Gastrocnemius medialis (tissue), 4 donors: ENCODE measurements around the gene ARSG. TPM values are rescaled to one million over a fixed set of nuclear protein-coding genes. Genes with fewer than 3 reads are reported as not detected.

Experiments
- ATAC-seq, 2 donors: fragments of 150-250 bp; one replicate each; pipeline ENCODE4 v1.9.1; 2016
- DNase-seq, 2 donors: peaks; one replicate each; pipeline ENCODE4 v3.0.0-alpha.2; 2019
- H3K27ac ChIP-seq, 4 donors: fragments of 200-600 bp; sonication (generic); 1 replicate in 1 of 4; 2 replicates in 3 of 4; pipeline ENCODE4 v1.5.1; 2016 to 2018; ENCODE audit warnings: mild to moderate bottlenecking in 2 of 4, moderate library complexity in 1 of 4
- H3K27me3 ChIP-seq, 3 donors: fragments of 200-600 bp; sonication (generic) in 2 of 3; 1 replicate in 1 of 3; 2 replicates in 2 of 3; pipeline versions ENCODE4 v1.5.1 to v1.6.0; 2016 to 2019; ENCODE audit warnings: mild to moderate bottlenecking in 1 of 3, moderate library complexity in 1 of 3
- H3K36me3 ChIP-seq, 2 donors: fragments of 200-600 bp; sonication (generic) in 1 of 2; one replicate each; pipeline ENCODE4 v1.5.1; 2017 to 2018
- H3K4me1 ChIP-seq, 2 donors: fragments of 200-600 bp; sonication (generic) in 1 of 2; one replicate each; pipeline ENCODE4 v1.5.1; 2016 to 2017; ENCODE audit warnings: mild to moderate bottlenecking in 2 of 2
- H3K4me3 ChIP-seq, 4 donors: fragments of 200-600 bp; sonication (generic) in 3 of 4; 1 replicate in 1 of 4; 2 replicates in 3 of 4; pipeline ENCODE4 v1.5.1; 2016 to 2019; ENCODE audit warnings: mild to moderate bottlenecking in 2 of 4
- H3K9me3 ChIP-seq, 3 donors: fragments of 200-600 bp; sonication (generic) in 2 of 3; 1 replicate in 1 of 3; 2 replicates in 2 of 3; pipeline ENCODE4 v1.5.1; 2016 to 2019
- POLR2A ChIP-seq, 2 donors: fragments of 450-650 bp; IDR thresholded peaks; one replicate each; pipeline ENCODE4 v1.6.1; 2017; ENCODE audit warnings: antibody characterized with exemption in 2 of 2, mild to moderate bottlenecking in 2 of 2, moderate library complexity in 2 of 2
- in situ Hi-C, 4 donors: fragments of 200-750 bp; cut with MboI; loops; one replicate each; pipeline versions ENCODE4 v1.15.0 to v1.8.0; 2017; ENCODE audit warnings: low sequenced_read_pairs in 4 of 4
- intact Hi-C: fragments of 100-400 bp; cut with DNase I; formaldehyde crosslinking; loops from one replicate; pipeline ENCODE4 v1.15.1; 2023; ENCODE audit warnings: low total_unique reads
- total RNA-seq, 4 donors: library from RNA; depleted of rRNA; stranded (reverse); fragments of >200 nt; gene quantifications; one replicate each; pipeline versions ENCODE4 v1.1.0 to v1.2.3, GENCODE V29; 2016
- TF ChIP-seq, protein P1 (sequence below), 5 experiments: fragments of 450-650 bp in 3 of 5; fragments of 200-600 bp in 2 of 5; sonication (generic) in 2 of 5; IDR thresholded peaks in 4 of 5; conservative IDR thresholded peaks in 1 of 5; 1 replicate in 4 of 5; 2 replicates in 1 of 5; pipeline ENCODE4 v1.5.1; 2016 to 2019; ENCODE audit warnings: antibody characterized with exemption in 5 of 5, mild to moderate bottlenecking in 3 of 5, moderate library complexity in 3 of 5

ARSG gene
- total RNA-seq, 4 donors from 2014 or later: 3.3 to 6.1 (median 5.4) TPM

DNA sequence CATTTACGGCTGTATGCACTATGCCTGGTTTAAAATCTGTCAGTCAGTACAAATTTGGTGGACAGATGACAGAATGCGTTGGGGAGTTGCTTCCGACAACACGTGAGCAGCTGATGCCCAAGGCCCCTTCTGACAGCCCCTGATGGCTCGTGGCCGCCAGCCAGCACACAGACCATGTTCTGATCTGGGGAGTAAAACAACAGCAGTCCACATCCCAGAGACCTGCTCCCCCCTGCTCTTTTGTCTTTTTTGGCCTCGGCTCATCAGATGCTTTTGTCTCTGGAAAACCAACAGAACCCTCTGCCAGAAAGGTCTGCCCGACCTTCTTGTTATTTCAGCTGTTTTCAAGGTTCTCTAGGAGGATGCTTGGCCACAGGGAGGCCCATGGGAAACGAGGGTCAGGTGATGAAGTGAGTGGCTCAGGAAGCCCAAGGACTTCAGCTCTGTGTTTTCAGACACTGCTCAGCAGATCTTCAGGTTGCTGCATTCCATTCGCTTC lies 10.8 kb downstream of the ARSG start:
- Histone ChIP-seq H3K9me3 (no peaks in the 10 kb centered on the region), H3K4me1 (peaks cover 9 to 13% of the 10 kb centered on the region in 2 donors), H3K27me3 (no peaks in the 10 kb centered on the region), H3K4me3 (no peak overlapping the region), H3K27ac (no peak overlapping the region), H3K36me3 (no peaks in the 10 kb centered on the region)
- intact Hi-C loops: no loop called here
- in situ Hi-C loops: no loop called here
- DNase-seq: no peak
- TF ChIP-seq, protein P1, sequence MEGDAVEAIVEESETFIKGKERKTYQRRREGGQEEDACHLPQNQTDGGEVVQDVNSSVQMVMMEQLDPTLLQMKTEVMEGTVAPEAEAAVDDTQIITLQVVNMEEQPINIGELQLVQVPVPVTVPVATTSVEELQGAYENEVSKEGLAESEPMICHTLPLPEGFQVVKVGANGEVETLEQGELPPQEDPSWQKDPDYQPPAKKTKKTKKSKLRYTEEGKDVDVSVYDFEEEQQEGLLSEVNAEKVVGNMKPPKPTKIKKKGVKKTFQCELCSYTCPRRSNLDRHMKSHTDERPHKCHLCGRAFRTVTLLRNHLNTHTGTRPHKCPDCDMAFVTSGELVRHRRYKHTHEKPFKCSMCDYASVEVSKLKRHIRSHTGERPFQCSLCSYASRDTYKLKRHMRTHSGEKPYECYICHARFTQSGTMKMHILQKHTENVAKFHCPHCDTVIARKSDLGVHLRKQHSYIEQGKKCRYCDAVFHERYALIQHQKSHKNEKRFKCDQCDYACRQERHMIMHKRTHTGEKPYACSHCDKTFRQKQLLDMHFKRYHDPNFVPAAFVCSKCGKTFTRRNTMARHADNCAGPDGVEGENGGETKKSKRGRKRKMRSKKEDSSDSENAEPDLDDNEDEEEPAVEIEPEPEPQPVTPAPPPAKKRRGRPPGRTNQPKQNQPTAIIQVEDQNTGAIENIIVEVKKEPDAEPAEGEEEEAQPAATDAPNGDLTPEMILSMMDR (IDR thresholded peaks at IDR 0.05 in 4 of 5, conservative IDR thresholded peaks at IDR 0.05 in 1 of 5): no peak
- no peak for TF ChIP-seq POLR2A (IDR thresholded peaks at IDR 0.05)
- ATAC-seq: no peak

DNA sequence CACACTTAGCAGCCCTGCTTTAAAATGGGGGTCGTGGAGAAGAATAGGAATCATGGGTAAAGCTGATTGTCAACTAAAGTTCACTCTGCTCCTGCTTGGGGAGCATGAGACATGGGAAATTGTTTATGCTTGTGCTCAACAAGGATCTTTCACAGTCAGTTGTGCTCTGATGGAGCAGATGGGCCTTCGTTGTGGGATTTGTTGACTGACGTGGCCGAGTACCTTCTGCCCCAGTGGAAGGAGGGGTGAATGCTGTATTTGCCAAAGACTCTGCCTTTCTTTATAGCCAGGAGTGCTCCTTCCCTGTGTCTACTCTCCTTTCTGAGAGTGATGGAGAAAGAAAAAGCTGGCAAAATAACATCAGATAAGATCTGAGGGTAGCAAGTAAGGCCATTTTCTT lies 11.4 kb downstream of the ARSG start:
- no peaks in the 10 kb centered on the region for H3K36me3 ChIP-seq
- H3K27me3 ChIP-seq: no peaks in the 10 kb centered on the region
- H3K4me3 ChIP-seq: no peak overlapping the region
- TF ChIP-seq POLR2A (IDR thresholded peaks at IDR 0.05): no peak
- TF ChIP-seq, protein P1 (IDR thresholded peaks at IDR 0.05 in 4 of 5, conservative IDR thresholded peaks at IDR 0.05 in 1 of 5): no peak
- peaks cover 4 to 7% of the 10 kb centered on the region in 2 donors for H3K4me1 ChIP-seq
- intact Hi-C loops (no loop called here), in situ Hi-C loops (no loop called here)
- no peak for DNase-seq
- no peaks in the 10 kb centered on the region for H3K9me3 ChIP-seq
- ATAC-seq: no peak
- H3K27ac ChIP-seq: no peak overlapping the region

DNA sequence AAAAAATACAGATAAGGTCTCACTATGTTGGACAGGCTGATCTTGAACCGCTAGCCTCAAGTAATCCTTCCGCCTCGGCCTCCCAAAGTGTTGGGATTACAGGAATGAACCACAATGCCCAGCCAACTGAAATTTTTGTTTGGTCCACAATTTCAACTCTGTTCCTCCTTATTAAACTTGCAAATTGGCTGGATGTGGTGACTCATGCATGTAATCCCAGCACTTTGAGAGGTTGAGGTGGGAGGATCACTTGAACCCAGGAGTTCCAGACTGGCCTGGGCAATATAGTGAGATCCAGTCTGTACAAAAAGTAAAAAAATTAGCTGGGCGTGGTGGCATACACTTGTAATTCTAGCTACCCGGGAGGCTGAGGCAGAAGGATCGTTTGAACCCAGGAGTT lies 13.4 kb downstream of the ARSG start:
- DNase-seq (no peak), ATAC-seq (no peak)
- intact Hi-C loops (no loop called here), in situ Hi-C loops (no loop called here)
- Histone ChIP-seq H3K4me3 (no peak overlapping the region), H3K9me3 (no peaks in the 10 kb centered on the region), H3K36me3 (no peaks in the 10 kb centered on the region), H3K4me1 (no peaks in the 10 kb centered on the region), H3K27me3 (no peaks in the 10 kb centered on the region), H3K27ac (no peak overlapping the region)
- TF ChIP-seq POLR2A (IDR thresholded peaks at IDR 0.05): no peak
- TF ChIP-seq, protein P1 (IDR thresholded peaks at IDR 0.05 in 4 of 5, conservative IDR thresholded peaks at IDR 0.05 in 1 of 5): no peak

DNA sequence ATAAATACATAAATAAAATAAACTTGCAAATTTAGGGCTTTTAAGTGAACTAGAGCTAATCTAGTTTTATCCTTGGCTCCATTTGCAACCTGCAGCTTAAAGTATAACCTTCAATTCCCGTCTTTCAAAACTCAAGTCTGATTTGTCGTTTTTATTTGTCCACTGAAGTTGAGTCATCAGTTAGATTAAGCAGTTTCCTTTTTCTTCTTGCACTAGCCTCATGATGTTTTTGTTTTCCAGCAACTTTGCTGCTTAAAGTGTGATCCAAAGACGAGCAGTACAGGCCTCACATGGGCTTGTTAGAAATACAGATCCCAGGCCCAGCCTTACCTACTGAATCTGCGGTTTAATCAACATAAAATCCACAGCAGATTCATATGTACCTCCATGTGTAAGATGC lies 13.8 kb downstream of the ARSG start:
- Histone ChIP-seq H3K4me1 (no peaks in the 10 kb centered on the region), H3K36me3 (no peaks in the 10 kb centered on the region), H3K27me3 (no peaks in the 10 kb centered on the region), H3K4me3 (no peak overlapping the region), H3K27ac (no peak overlapping the region), H3K9me3 (no peaks in the 10 kb centered on the region)
- DNase-seq (no peak), ATAC-seq (no peak)
- intact Hi-C loops: no loop called here
- in situ Hi-C loops: no loop called here
- no peak for TF ChIP-seq POLR2A (IDR thresholded peaks at IDR 0.05)
- TF ChIP-seq, protein P1 (IDR thresholded peaks at IDR 0.05 in 4 of 5, conservative IDR thresholded peaks at IDR 0.05 in 1 of 5): no peak

DNA sequence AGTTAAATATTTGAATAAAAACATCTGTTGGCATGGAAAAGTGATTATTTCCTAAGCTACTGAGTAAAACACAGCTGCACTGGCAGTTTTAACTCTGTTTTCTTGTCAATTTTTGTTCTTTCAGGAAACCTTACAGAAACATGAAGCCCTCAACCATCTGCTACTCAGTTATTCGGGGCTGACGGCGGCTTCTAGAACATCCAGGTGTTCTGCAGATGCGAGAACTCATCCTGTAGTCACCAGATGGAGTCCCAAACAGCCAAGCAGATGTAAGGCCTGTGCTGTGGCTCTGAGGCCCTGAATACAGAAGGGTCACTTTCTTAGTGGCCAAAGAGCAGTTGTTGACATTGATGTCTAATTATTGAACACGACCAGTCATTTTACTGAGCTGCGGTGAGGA lies 15.5 kb downstream of the ARSG start:
- H3K27me3 ChIP-seq: no peaks in the 10 kb centered on the region
- intact Hi-C loops: no loop called here
- H3K4me1 ChIP-seq: no peaks in the 10 kb centered on the region
- no peaks in the 10 kb centered on the region for H3K9me3 ChIP-seq
- TF ChIP-seq, protein P1 (IDR thresholded peaks at IDR 0.05 in 4 of 5, conservative IDR thresholded peaks at IDR 0.05 in 1 of 5): no peak
- no peak for TF ChIP-seq POLR2A (IDR thresholded peaks at IDR 0.05)
- in situ Hi-C loops: no loop called here
- no peaks in the 10 kb centered on the region for H3K36me3 ChIP-seq
- ATAC-seq: no peak
- no peak overlapping the region for H3K27ac ChIP-seq
- DNase-seq: no peak
- no peak overlapping the region for H3K4me3 ChIP-seq
